GM12892 (cell line): ENCODE measurements around the gene CHST8. TPM values are rescaled to one million over a fixed set of nuclear protein-coding genes. Genes with fewer than 3 reads are reported as not detected.

ENCODE experiments used
- DNase-seq: peaks from one replicate; pipeline ENCODE4 v3.0.0; 2011; ENCODE audit not compliant: insufficient read length
- FAIRE-seq: peaks from 2 replicates; lab custom pipeline; 2011; peaks lifted over from hg19 to GRCh38; lab: Jason Lieb, UNC
- POLR2A ChIP-seq: IDR thresholded peaks from 2 replicates; pipeline ENCODE4 v1.6.1; 2011; ENCODE audit warnings: low read depth, low read length, control low read depth
- POLR2AphosphoS5 ChIP-seq: IDR thresholded peaks from 2 replicates; pipeline ENCODE4 v1.6.1; 2011; ENCODE audit warnings: low read depth, low read length, control low read depth
- TAF1 ChIP-seq: IDR thresholded peaks from 2 replicates; pipeline ENCODE4 v1.6.1; 2011; ENCODE audit warnings: low read depth, mild to moderate bottlenecking, control low read depth, low read length, borderline replicate concordance
- polyA plus RNA-seq: library from polyadenylated mRNA; unstranded; fragments of >200 nt; gene quantifications from one replicate; pipeline ENCODE4 v1.2.1, GENCODE V29; 2012; ENCODE audit warnings: missing spikeins, inconsistent platforms; ENCODE audit not compliant: missing spikeins

CHST8 gene, protein sequence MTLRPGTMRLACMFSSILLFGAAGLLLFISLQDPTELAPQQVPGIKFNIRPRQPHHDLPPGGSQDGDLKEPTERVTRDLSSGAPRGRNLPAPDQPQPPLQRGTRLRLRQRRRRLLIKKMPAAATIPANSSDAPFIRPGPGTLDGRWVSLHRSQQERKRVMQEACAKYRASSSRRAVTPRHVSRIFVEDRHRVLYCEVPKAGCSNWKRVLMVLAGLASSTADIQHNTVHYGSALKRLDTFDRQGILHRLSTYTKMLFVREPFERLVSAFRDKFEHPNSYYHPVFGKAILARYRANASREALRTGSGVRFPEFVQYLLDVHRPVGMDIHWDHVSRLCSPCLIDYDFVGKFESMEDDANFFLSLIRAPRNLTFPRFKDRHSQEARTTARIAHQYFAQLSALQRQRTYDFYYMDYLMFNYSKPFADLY
- polyA plus RNA-seq, result not detected

DNA sequence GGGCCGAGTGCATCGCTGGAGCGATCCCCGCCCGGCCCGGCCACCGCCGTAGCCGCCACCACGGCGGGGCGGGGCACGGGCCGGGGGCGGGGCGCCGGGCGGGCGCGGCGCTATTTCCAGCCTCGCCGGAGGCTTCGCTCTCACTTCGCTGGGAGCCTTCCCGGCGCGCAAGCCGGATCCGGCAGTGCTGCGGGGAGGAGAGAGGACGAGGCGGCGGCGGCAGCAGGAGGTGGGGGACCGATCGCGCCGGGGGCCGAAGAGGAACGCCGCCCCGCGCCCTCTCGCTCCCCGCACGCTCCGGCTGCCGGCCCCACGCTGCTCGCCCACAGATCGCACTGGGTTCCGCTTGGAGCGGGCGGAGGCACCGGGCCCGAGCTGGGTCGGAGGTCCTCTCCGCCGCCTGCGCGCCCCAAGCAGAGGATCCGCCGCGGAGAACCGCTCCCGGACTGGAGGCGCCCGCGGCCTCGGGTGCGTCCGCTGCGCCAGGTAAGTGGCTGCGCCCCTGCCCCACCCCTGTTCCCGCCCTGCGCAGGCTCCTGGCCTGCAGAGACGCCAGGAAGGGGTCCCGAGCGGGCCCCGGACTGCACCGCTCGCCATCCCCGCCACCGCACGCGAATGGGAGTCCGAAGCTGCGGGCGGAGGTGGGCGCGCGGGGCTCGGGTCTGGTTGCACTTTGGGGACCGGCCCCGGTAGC lies at the start of gene CHST8:
Gene CHST8 (plus strand): TSS at position 143 of the 694 bp plus-strand sequence. CDS start 67,309 bp downstream, outside the sequence.
- DNase-seq (no peak), FAIRE-seq (no peak)
- no peak for TF ChIP-seq TAF1
- no peak for TF ChIP-seq POLR2A
- no peak for TF ChIP-seq POLR2AphosphoS5

DNA sequence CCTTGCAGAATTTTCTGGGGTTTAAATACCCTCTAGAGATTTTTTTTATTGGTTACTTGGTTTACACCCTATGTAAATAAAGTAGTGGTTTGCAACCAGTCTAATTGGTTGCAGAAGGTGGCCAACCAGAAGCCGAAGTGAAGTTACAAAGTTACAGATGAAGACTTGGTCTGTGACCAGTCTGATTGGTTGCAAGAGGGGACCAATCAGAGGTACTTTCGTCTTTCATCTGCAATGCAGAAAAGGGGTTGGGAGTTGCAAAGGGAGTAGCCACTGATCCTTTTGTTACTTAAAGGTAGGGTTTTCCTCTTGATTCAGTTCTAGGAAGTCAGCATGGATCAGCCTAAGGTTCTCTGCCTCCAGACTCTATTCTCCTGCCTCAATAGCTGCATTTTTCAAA lies 48.8 kb upstream of the CHST8 start:
- DNase-seq (no peak), FAIRE-seq (no peak)
- TF ChIP-seq POLR2AphosphoS5 (no peak), TAF1 (no peak), POLR2A (no peak)

DNA sequence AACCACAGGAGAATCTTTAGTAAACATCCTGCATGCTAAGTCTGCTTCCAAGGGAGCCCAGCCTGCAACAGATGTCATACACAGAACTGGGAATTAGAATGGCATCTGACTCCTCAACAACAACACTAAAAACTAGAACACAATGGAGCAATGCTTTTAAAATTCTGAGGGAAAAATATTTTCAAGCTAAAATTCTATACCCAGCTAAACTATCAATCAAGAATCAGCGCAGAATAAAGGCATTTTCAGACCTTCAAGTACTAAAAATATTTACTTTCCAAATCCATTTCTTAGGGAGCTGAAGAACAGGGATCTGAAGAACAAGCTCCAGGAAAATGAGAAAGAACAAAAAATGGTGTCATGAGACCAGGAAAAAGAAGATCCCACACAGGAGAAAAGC lies 46.9 kb upstream of the CHST8 start:
- no peak for DNase-seq
- no peak for FAIRE-seq
- TF ChIP-seq TAF1, result no peak
- TF ChIP-seq POLR2AphosphoS5, result no peak
- no peak for TF ChIP-seq POLR2A

DNA sequence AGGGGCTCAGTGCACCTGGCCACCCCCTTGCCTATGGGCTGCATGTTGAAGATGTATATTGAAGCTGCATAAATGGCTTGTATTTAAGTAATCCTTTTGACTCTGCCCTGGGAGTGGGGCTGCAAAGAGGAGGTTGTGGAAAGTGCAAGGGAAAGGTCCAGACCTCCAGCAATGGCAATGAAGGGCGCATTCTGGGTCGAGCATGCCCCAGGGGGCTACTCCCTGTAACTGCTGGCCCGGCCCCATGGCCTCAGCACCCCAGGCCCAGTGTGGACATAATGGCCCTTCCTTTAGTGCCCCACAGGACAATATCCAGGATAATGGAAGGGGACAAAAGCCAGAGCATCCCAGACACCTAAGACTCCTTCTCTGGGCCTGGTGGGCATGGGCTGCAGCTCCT lies 43.1 kb upstream of the CHST8 start:
- TF ChIP-seq TAF1 (no peak), POLR2A (no peak), POLR2AphosphoS5 (no peak)
- DNase-seq, result no peak
- FAIRE-seq, result no peak

DNA sequence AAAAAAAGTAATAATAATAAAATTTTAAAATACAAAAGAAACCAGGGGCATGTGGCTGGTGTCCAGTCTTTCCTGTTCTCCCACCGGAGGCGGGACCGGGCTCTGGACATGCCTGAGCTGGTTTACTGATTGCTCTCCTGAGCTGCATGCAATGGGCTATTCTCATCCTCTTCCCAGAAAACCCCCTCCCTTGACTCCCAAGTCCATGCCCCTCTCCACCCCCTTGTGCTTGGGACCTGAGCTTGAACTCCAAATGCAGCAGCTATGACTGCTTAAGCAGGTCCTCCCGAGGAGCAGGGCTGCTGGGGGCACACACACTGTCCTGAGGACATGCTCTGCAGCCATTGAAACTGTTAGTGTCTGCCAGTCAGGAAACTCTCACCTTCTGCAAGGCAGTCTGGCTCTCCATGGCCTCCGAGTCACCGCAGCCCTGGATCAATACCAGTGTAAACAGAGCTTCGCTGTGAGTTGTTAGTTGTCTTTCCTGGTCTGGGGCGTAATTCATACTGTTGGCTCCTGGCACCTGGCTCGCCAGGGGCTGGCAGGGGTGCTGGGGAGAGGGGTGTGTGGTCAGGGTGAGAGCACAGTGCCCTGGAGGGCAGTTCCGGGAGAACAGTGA lies 41.6 kb upstream of the CHST8 start:
- no peak for DNase-seq
- no peak for TF ChIP-seq POLR2A
- no peak for TF ChIP-seq TAF1
- TF ChIP-seq POLR2AphosphoS5, result no peak
- no peak for FAIRE-seq

DNA sequence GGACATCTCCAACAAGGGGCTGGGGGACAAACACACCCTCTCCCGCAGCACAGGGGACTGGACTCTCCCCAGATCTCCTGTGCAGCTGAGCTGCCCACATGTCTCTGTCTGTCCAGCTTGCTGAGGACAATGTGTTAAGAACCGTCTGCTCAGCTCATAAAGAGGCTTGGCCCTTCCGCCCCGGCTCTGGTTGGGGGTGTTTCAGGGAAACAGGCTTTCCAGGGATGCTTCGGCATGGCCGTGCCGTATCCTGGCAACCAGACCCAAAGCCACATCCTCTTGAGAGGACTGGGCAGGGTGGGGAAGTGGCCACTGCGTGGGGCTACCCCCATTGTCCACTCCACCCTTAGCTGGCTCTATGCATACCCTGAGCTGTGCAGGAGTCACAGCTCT lies 41.1 kb upstream of the CHST8 start:
- FAIRE-seq (no peak), DNase-seq (no peak)
- TF ChIP-seq POLR2AphosphoS5 (no peak), POLR2A (no peak)

DNA sequence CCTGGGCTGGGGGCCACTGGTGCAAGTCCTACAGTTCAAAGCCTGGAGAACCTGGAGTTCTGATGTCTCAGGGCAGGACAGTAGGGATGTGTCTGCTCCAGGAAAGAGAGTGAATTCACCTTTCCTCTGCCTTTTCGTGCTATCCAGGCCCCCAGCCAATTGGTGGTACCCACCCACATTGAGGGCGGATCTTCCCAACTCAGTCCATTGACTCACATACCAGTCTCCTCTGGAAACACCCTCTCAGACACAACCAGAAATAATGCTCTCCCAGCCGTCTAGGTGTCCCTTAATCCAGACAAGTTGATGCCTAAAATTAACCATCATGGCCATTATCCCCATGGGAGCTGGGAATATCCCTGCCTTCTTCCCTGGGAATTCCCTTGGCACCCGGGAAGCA lies 38.8 kb upstream of the CHST8 start:
- FAIRE-seq (no peak), DNase-seq (no peak)
- TF ChIP-seq TAF1, result no peak
- TF ChIP-seq POLR2A, result no peak
- TF ChIP-seq POLR2AphosphoS5, result no peak

DNA sequence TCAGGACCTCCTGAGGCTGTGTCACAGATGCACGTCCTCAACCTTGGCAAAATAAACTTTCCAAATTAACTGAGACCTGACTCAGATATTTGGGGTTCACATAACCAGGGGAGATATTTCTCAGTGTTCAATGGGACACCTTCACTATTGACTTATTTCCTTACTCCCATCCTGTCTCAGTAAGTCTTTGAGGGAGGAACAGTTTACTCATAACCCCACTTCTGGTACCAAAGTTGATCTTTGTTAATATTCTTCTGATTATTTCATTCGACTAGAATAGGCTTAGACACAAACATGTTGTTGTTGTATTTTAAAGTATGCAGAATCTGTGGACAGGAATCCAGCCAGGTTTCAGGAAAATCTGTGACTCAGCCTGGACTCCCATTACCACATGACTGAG lies 34.6 kb upstream of the CHST8 start:
- TF ChIP-seq POLR2AphosphoS5 (no peak), POLR2A (no peak), TAF1 (no peak)
- FAIRE-seq (no peak), DNase-seq (no peak)

DNA sequence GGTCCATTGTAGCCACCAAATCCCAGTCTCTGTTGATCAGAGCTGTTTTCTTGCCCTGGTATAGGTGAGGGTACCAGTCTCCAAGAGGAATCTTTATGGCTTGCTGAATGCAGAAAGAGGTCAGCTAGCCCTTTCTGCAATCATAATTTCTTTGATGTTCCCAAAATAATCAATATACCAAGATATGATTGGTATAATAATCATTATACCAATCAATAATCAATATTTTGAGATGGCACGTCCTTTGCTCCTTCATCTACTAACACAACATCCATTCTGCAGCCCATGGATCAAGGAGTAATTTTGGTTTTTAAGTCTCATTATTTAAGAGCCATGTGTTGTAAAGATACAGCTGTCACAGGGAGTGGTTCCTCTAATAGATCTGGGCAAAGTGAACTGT lies 31.5 kb upstream of the CHST8 start:
- FAIRE-seq, result no peak

DNA sequence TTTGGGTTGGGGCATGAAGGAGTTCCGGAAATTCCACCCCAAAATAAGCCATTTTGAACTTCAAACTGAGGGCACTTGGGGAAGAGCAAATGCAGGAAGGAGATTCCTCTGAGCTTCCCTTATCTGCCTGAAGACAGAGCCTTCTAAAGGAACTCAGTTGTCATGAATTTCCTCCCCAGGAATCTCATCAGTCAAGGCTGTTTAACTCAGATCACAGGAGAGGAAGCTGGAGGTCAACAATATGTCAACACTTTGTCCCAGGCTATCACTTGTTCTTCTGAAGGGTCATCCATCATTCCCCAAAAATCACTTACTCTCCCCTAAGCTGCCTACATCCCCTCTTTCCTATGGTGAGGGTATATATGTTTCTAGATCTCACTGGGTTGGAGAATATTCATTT lies 26.0 kb upstream of the CHST8 start:
- TF ChIP-seq POLR2AphosphoS5, result no peak
- no peak for TF ChIP-seq POLR2A
- no peak for TF ChIP-seq TAF1
- DNase-seq (no peak), FAIRE-seq (no peak)

More for the DNA sequence above, 31.5 kb upstream of the CHST8 start:
- TF ChIP-seq POLR2AphosphoS5 (no peak), POLR2A (no peak), TAF1 (no peak)
- DNase-seq, result no peak

DNA sequence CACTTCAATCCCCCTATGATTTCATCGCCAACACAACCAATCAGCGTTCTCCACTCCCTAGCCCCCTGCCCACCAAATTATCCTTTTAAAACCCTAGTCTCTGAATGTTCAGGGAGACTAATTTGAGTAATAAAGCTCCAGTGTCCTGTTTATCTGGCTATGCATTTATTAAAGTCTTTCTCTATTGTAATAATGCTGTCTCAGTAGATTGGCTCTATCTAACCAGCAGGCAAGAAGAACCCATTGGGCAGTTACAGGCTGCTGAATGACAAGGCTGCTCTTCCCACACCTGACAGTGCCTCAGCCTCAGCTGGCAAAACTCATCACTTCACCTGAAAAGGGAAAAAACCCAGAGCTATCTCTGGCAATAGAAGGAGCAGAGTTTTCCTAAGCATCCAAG lies 20.2 kb upstream of the CHST8 start:
- no peak for DNase-seq
- no peak for TF ChIP-seq POLR2A
- TF ChIP-seq TAF1, result no peak
- no peak for TF ChIP-seq POLR2AphosphoS5
- no peak for FAIRE-seq

DNA sequence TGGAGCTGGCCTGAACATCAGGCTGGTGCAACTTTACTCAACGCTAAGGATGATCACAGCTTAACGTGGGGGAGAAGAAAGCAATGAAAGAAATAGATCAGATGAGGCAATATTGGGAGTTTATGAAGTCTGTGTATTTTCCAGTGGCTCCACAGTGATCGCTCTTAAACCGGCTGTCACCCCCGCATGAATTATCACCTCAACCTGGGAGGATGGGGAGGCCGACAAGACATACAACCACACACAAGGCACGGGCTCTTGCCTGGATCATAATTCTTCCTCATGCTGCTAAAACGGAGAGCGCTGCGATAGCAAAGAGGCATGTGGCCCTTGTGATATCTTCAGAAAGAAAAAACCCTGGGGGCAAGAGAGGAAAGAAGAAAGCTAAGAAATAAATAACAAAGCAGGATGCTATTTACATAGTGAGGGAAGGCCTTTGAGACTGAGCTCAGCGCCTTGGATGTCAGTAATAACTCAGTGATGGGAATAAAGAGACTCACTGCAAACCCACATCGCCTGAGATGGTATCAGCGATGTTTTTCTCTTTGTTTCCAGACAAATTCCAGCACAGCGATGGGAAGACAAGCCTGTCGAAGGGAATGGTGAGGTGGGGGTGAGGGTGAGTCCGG lies 19.1 kb upstream of the CHST8 start:
- TF ChIP-seq POLR2AphosphoS5 (no peak), POLR2A (no peak)
- no peak for DNase-seq
- no peak for FAIRE-seq

DNA sequence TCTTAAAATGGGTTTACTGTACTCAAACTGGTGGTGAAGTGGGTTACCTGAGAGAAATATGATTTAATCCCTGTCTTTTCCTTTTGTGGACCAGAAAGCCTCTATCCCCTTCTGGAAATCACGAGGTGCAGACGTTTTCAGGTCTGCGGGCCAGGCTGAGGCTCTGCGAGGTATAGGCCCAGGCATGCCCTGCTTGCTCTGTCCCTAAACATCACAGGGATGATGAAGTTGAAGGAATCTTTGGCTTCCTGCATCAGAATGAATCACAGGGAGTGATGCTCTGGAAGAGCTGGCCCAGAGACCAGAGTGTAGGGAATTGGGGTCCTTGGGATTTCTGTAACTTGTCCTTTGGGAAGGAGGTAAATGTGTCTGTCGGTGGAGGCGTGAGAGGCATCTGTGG lies 18.4 kb upstream of the CHST8 start:
- DNase-seq (no peak), FAIRE-seq (no peak)
- TF ChIP-seq POLR2A, result no peak
- no peak for TF ChIP-seq POLR2AphosphoS5
- no peak for TF ChIP-seq TAF1
